ENCODE measurements around the gene KIRREL3.

The KIRREL3 gene

GRCh38 chr11:126662035-126662790, 338.4 kb downstream of the KIRREL3 start:
- H3K79me2 ChIP-seq (ENCODE audit: insufficient read depth, low read length): no peaks in the 10 kb centered on the region
- H3K4me2 ChIP-seq (ENCODE audit: low read depth, low read length, poor library complexity, severe bottlenecking): no peak overlapping the region
- H3K4me3 ChIP-seq (ENCODE audit: insufficient read depth, low read length, poor library complexity, severe bottlenecking): no peak overlapping the region
- TF ChIP-seq EZH2phosphoT487 (conservative IDR thresholded peaks at IDR 0.05; ENCODE audit: low read length) (no peak), CTCF (IDR thresholded peaks at IDR 0.05; ENCODE audit: insufficient read depth, low read length, poor library complexity, severe bottlenecking) (no peak)
- H3K9me3 ChIP-seq (ENCODE audit: insufficient read depth, low read length): no peaks in the 10 kb centered on the region
- H3K36me3 ChIP-seq (ENCODE audit: low read length): no peaks in the 10 kb centered on the region
- no peaks in the 10 kb centered on the region for H4K20me1 ChIP-seq (ENCODE audit: low read depth, low read length)
- no peak overlapping the region for H2AFZ ChIP-seq (ENCODE audit: low read depth, low read length, severe bottlenecking)
- no peaks in the 10 kb centered on the region for H3K27me3 ChIP-seq (ENCODE audit: low read length)
- H3F3A ChIP-seq (ENCODE audit: insufficient read depth): no peaks in the 10 kb centered on the region
- H3K27ac ChIP-seq (ENCODE audit: low read depth, low read length): no peak overlapping the region
- H3K9ac ChIP-seq (ENCODE audit: low read length): no peak overlapping the region
- no peaks in the 10 kb centered on the region for H3K9me2 ChIP-seq (replicated peaks; ENCODE audit: insufficient read depth, low read length)

- no peaks in the 10 kb centered on the region for H4K20me1 ChIP-seq (ENCODE audit: low read depth, low read length)
- no peaks in the 10 kb centered on the region for H3K9me3 ChIP-seq (ENCODE audit: insufficient read depth, low read length)
- H3K27me3 ChIP-seq (ENCODE audit: low read length): no peaks in the 10 kb centered on the region
- no peaks in the 10 kb centered on the region for H3F3A ChIP-seq (ENCODE audit: insufficient read depth)
- no peaks in the 10 kb centered on the region for H3K79me2 ChIP-seq (ENCODE audit: insufficient read depth, low read length)
- no peaks in the 10 kb centered on the region for H3K36me3 ChIP-seq (ENCODE audit: low read length)
- no peaks in the 10 kb centered on the region for H3K9me2 ChIP-seq (replicated peaks; ENCODE audit: insufficient read depth, low read length)
- H3K27ac ChIP-seq (ENCODE audit: low read depth, low read length): no peak overlapping the region
- H3K4me2 ChIP-seq (ENCODE audit: low read depth, low read length, poor library complexity, severe bottlenecking): no peak overlapping the region
- no peak overlapping the region for H2AFZ ChIP-seq (ENCODE audit: low read depth, low read length, severe bottlenecking)
- H3K4me3 ChIP-seq (ENCODE audit: insufficient read depth, low read length, poor library complexity, severe bottlenecking): no peak overlapping the region
- no peak for TF ChIP-seq EZH2phosphoT487 (conservative IDR thresholded peaks at IDR 0.05; ENCODE audit: low read length)
- TF ChIP-seq CTCF (IDR thresholded peaks at IDR 0.05; ENCODE audit: insufficient read depth, low read length, poor library complexity, severe bottlenecking): no peak
- no peak overlapping the region for H3K9ac ChIP-seq (ENCODE audit: low read length)
These were observed 339.7 kb downstream of the KIRREL3 start for GRCh38 chr11:126660761-126661425.

GRCh38 chr11:126660321-126660720, 340.2 kb downstream of the KIRREL3 start:
- no peaks in the 10 kb centered on the region for H3K27me3 ChIP-seq (ENCODE audit: low read length)
- H3K9ac ChIP-seq (ENCODE audit: low read length): no peak overlapping the region
- no peaks in the 10 kb centered on the region for H4K20me1 ChIP-seq (ENCODE audit: low read depth, low read length)
- H3K4me3 ChIP-seq (ENCODE audit: insufficient read depth, low read length, poor library complexity, severe bottlenecking): no peak overlapping the region
- H3K4me2 ChIP-seq (ENCODE audit: low read depth, low read length, poor library complexity, severe bottlenecking): no peak overlapping the region
- no peak overlapping the region for H3K27ac ChIP-seq (ENCODE audit: low read depth, low read length)
- no peak for TF ChIP-seq EZH2phosphoT487 (conservative IDR thresholded peaks at IDR 0.05; ENCODE audit: low read length)
- TF ChIP-seq CTCF (IDR thresholded peaks at IDR 0.05; ENCODE audit: insufficient read depth, low read length, poor library complexity, severe bottlenecking): no peak
- H3K9me2 ChIP-seq (replicated peaks; ENCODE audit: insufficient read depth, low read length): no peaks in the 10 kb centered on the region
- H3F3A ChIP-seq (ENCODE audit: insufficient read depth): no peaks in the 10 kb centered on the region
- H3K36me3 ChIP-seq (ENCODE audit: low read length): no peaks in the 10 kb centered on the region
- no peaks in the 10 kb centered on the region for H3K79me2 ChIP-seq (ENCODE audit: insufficient read depth, low read length)
- H3K9me3 ChIP-seq (ENCODE audit: insufficient read depth, low read length): no peaks in the 10 kb centered on the region
- H2AFZ ChIP-seq (ENCODE audit: low read depth, low read length, severe bottlenecking): no peak overlapping the region

Data from SU-DHL-6 (cell line).